RKO (cell line): ENCODE measurements around the gene SH3RF3.

ENCODE experiments used
- DNase-seq: peaks from one replicate; pipeline ENCODE4 v3.0.0-alpha.2; 2016; ENCODE audit warnings: low spot score

Gene SH3RF3

GRCh38 chr2:109184368-109184767 is 55.4 kb downstream of the SH3RF3 start:
- DNase-seq: no peak

GRCh38 chr2:109185338-109185737 is 56.3 kb downstream of the SH3RF3 start:
- DNase-seq: no peak

GRCh38 chr2:109185821-109186570 is 57.0 kb downstream of the SH3RF3 start:
- no peak for DNase-seq

- DNase-seq: no peak
Observed at GRCh38 chr2:109186656-109187250, 57.7 kb downstream of the SH3RF3 start.

- DNase-seq: no peak
Observed at GRCh38 chr2:109187711-109188495, 58.9 kb downstream of the SH3RF3 start.

- DNase-seq: no peak
Observed at GRCh38 chr2:109188496-109188890, 59.5 kb downstream of the SH3RF3 start.

- DNase-seq: no peak
Observed at GRCh38 chr2:109188898-109189297, 59.9 kb downstream of the SH3RF3 start.

GRCh38 chr2:109189751-109190150 is 60.7 kb downstream of the SH3RF3 start:
- no peak for DNase-seq

GRCh38 chr2:109193807-109194619 is 65.0 kb downstream of the SH3RF3 start:
- DNase-seq: no peak

GRCh38 chr2:109194620-109194937 is 65.6 kb downstream of the SH3RF3 start:
- DNase-seq: no peak

- DNase-seq: no peak
Observed at GRCh38 chr2:109195193-109196045, 66.4 kb downstream of the SH3RF3 start.

- no peak for DNase-seq
Observed at GRCh38 chr2:109196081-109196875, 67.3 kb downstream of the SH3RF3 start.

- no peak for DNase-seq
Observed at GRCh38 chr2:109197491-109198418, 68.8 kb downstream of the SH3RF3 start.

- no peak for DNase-seq
Observed at GRCh38 chr2:109199790-109200189, 70.8 kb downstream of the SH3RF3 start.

- DNase-seq: no peak
Observed at GRCh38 chr2:109200616-109201464, 71.8 kb downstream of the SH3RF3 start.

- DNase-seq: no peak
Observed at GRCh38 chr2:109201465-109202327, 72.7 kb downstream of the SH3RF3 start.

GRCh38 chr2:109202486-109202885 is 73.5 kb downstream of the SH3RF3 start:
- DNase-seq: no peak
